Right lobe of liver (tissue), 6 donors: ENCODE measurements around the gene NDUFA7. TPM values are rescaled to one million over a fixed set of nuclear protein-coding genes. Genes with fewer than 3 reads are reported as not detected.

ENCODE experiments used
- ATAC-seq, 4 donors: fragments of 200-7000 bp; cut with Tn5 transposase; one replicate each; pipeline ENCODE4 v1.9.1; 2020; ENCODE audit warnings: mild to moderate bottlenecking in 4 of 4, moderate library complexity in 4 of 4
- DNase-seq, 3 donors: peaks; one replicate each; pipeline ENCODE4 v3.0.0-alpha.2; 2020
- H3K27ac ChIP-seq, 3 donors: fragments of 200-600 bp; one replicate each; pipeline ENCODE4 v1.8.0; 2022
- H3K27me3 ChIP-seq, 2 donors: fragments of 200-600 bp; one replicate each; pipeline ENCODE4 v1.8.0; 2022
- H3K36me3 ChIP-seq, 4 donors: fragments of 200-600 bp; sonication (generic) in 1 of 4; one replicate each; pipeline versions ENCODE4 v1.5.1 to v1.8.0; 2017 to 2022; ENCODE audit warnings: control low read depth in 1 of 4
- H3K4me1 ChIP-seq, 4 donors: fragments of 200-600 bp; sonication (generic) in 1 of 4; one replicate each; pipeline versions ENCODE4 v1.5.1 to v1.8.0; 2017 to 2022; ENCODE audit warnings: control low read depth in 1 of 4
- H3K4me3 ChIP-seq, 3 donors: fragments of 200-600 bp; one replicate each; pipeline ENCODE4 v1.8.0; 2022
- H3K9me3 ChIP-seq, 4 donors: fragments of 200-600 bp; sonication (generic) in 1 of 4; one replicate each; pipeline versions ENCODE4 v1.5.1 to v1.8.0; 2017 to 2022; ENCODE audit warnings: control low read depth in 1 of 4
- POLR2A ChIP-seq: fragments of 450-650 bp; IDR thresholded peaks from one replicate; pipeline ENCODE4 v1.6.1; 2017; ENCODE audit warnings: antibody characterized with exemption, mild to moderate bottlenecking
- WGBS: methylation state at CpG from one replicate; pipeline ENCODE4 v1.1.6; 2018; ENCODE audit warnings: low coverage, low lambda C conversion rate; ENCODE audit not compliant: insufficient coverage; ENCODE audit errors: missing lambda C conversion rate; 5-methylcytosine and 5-hydroxymethylcytosine counted together
- intact Hi-C, 2 donors: fragments of 100-400 bp; cut with DNase I; formaldehyde crosslinking; loops; one replicate each; pipeline versions ENCODE4 v1.11.2 to v1.14.1; 2022
- total RNA-seq, 6 experiments: library from RNA; depleted of rRNA in 2 of 6; stranded (reverse); fragments of >200 nt in 2 of 6; fragmentation: NEBNext Ultra II Directional in 3 of 6; extraction: Animal tissue kit (Norgen Biotek cat#: 25700) in 3 of 6; gene quantifications; one replicate each; pipeline versions ENCODE4 v1.1.0 to v1.2.4, GENCODE V29; 2016 to 2023
- TF ChIP-seq, protein P1 (sequence below), 4 donors: fragments of 200-600 bp in 3 of 4; fragments of 450-650 bp in 1 of 4; IDR thresholded peaks; one replicate each; pipeline versions ENCODE4 v1.5.1 to v1.8.0; 2016 to 2022; ENCODE audit warnings: antibody characterized with exemption in 4 of 4, mild to moderate bottlenecking in 2 of 4
- donor health status: DM: no; HTN: yes; CAD: no.
- donor health status: DM: no; HTN: no; CAD: no.
- donor health status: DM: no; HTN: no; CAD: no.
- donor health status: DM: no; HTN: yes; CAD: no.
- donor health status: DM: no; HTN: yes; CAD: no.

Gene NDUFA7
- total RNA-seq, 6 experiments from 2014 or later: 20.8 to 60.5 (median 25.9) TPM

- intact Hi-C loops: no loop called here
- peak; percentile 6 to 29 (median 26) for DNase-seq
- no peak for TF ChIP-seq POLR2A
- TF ChIP-seq, protein P1, sequence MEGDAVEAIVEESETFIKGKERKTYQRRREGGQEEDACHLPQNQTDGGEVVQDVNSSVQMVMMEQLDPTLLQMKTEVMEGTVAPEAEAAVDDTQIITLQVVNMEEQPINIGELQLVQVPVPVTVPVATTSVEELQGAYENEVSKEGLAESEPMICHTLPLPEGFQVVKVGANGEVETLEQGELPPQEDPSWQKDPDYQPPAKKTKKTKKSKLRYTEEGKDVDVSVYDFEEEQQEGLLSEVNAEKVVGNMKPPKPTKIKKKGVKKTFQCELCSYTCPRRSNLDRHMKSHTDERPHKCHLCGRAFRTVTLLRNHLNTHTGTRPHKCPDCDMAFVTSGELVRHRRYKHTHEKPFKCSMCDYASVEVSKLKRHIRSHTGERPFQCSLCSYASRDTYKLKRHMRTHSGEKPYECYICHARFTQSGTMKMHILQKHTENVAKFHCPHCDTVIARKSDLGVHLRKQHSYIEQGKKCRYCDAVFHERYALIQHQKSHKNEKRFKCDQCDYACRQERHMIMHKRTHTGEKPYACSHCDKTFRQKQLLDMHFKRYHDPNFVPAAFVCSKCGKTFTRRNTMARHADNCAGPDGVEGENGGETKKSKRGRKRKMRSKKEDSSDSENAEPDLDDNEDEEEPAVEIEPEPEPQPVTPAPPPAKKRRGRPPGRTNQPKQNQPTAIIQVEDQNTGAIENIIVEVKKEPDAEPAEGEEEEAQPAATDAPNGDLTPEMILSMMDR (IDR thresholded peaks at IDR 0.05): no peak
- Histone ChIP-seq H3K4me1 (peaks cover 0 to 30% (median 12%) of the 10 kb centered on the region in 4 donors), H3K36me3 (peaks cover 0 to 14% (median 4%) of the 10 kb centered on the region in 4 donors), H3K9me3 (no peaks in the 10 kb centered on the region), H3K27me3 (no peaks in the 10 kb centered on the region), H3K4me3 (peak overlapping the region in 1 of 3 donors; percentile 75), H3K27ac (no peak overlapping the region)
- 85% methylated on average over 12 of the region's 17 CpGs for WGBS
- no peak for ATAC-seq
These were observed 12.3 kb downstream of the NDUFA7 start for GRCh38 chr19:8308891-8309291.

DNA sequence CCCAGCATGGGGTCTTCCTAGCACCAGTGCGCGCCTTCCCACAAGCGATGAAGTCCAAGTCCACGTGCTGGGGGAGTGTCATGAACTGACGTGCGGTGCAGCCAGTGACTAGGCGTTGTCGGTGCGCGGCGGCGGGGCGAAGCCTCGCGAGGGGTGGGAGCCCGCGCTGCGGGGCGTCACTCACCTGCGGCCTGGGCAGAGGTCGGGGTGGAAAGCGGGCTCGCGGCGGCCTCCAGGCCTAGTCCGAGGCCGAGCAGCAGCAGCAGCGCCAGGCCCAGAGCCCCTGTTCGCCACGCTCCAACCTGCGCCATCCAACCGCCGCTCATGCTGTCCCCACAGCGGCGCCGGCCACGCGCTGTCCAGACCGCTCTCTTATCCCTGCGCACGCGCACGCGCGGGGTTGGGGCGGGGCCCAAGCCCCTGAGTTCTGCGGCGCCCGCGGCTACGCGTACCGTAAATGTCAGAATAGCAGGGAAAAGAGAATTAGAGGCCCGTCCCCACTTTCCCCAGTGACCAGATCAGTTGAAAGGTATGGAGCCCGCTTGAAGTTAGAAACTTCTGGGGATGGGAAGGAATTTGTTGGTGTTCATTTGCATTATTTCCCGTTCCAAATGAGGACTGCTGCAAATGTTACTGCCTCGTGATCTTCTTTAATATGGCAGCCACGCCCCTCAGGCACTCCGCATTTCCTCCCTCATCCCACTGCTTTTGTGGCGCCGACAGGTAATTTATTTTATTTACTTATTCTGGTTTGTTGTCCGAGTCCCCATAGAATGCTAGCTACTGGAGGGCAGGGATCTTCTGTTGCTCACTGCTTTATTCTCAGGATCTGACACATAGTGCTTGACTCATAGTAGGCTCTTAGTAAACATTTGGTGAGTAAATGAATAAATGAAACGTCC lies 13.0 kb downstream of the NDUFA7 start, which contains the start of gene CD320:
CD320 (minus strand) TSS at position 394 of the 902 bp plus-strand sequence; CDS start at position 326, 68 bp downstream.
- peaks cover 0 to 14% (median 4%) of the 10 kb centered on the region in 4 donors for H3K36me3 ChIP-seq
- TF ChIP-seq, protein P1 (IDR thresholded peaks at IDR 0.05): no peak
- peak; percentile 63 for TF ChIP-seq POLR2A
- no peaks in the 10 kb centered on the region for H3K9me3 ChIP-seq
- 0% methylated on average over 17 of the region's 63 CpGs for WGBS
- peak within 1 kb of the TSS in 1 of 3 donors; percentile 53 for H3K27ac ChIP-seq
- intact Hi-C loops: no loop called here
- H3K4me3 ChIP-seq: peak within 1 kb of the TSS; percentile 40 to 75 (median 72)
- peaks cover 0 to 30% (median 12%) of the 10 kb centered on the region in 4 donors for H3K4me1 ChIP-seq
- DNase-seq (peak; percentile 92 to 94 (median 94)), ATAC-seq (peak; percentile 88 to 96 (median 91))
- H3K27me3 ChIP-seq: no peaks in the 10 kb centered on the region

DNA sequence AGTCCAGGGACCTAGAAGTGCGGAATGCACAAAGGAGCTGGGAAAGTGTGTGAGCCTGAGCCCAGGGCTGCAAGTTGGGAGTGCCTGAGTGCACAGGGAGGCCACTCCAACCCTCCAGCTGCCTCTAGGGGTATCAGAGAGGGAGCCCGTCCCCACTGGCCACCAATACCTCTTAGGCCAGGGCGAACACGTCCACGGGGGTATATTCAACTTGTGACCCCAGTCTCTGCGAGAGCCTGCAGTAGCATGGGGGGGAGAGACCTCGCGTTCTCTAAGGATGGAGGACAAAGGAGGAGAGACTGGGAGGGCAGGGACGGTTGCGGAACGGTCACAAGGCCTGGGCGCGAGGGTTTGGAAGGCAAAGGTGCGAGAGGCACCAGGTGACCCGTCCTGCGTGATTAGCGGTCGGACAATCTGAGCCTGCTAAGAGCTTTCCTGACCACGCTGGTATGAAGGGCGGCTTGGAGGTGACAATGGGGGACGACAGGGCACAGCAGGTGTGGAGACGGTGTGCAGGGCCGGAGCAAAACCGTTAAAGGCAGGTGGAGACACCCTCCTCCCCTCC lies 13.7 kb downstream of the NDUFA7 start:
- H3K27me3 ChIP-seq: no peaks in the 10 kb centered on the region
- no peaks in the 10 kb centered on the region for H3K9me3 ChIP-seq
- peaks cover 0 to 14% (median 4%) of the 10 kb centered on the region in 4 donors for H3K36me3 ChIP-seq
- H3K4me1 ChIP-seq: peaks cover 0 to 30% (median 12%) of the 10 kb centered on the region in 4 donors
- intact Hi-C loops: no loop called here
- peak overlapping the region; percentile 40 to 75 (median 72) for H3K4me3 ChIP-seq
- no peak for DNase-seq
- H3K27ac ChIP-seq: peak overlapping the region in 1 of 3 donors; percentile 53
- TF ChIP-seq, protein P1 (IDR thresholded peaks at IDR 0.05): no peak
- no peak for TF ChIP-seq POLR2A
- peak; percentile 2 to 26 (median 10) for ATAC-seq
- WGBS: 7% methylated on average over 17 of the region's 24 CpGs

DNA sequence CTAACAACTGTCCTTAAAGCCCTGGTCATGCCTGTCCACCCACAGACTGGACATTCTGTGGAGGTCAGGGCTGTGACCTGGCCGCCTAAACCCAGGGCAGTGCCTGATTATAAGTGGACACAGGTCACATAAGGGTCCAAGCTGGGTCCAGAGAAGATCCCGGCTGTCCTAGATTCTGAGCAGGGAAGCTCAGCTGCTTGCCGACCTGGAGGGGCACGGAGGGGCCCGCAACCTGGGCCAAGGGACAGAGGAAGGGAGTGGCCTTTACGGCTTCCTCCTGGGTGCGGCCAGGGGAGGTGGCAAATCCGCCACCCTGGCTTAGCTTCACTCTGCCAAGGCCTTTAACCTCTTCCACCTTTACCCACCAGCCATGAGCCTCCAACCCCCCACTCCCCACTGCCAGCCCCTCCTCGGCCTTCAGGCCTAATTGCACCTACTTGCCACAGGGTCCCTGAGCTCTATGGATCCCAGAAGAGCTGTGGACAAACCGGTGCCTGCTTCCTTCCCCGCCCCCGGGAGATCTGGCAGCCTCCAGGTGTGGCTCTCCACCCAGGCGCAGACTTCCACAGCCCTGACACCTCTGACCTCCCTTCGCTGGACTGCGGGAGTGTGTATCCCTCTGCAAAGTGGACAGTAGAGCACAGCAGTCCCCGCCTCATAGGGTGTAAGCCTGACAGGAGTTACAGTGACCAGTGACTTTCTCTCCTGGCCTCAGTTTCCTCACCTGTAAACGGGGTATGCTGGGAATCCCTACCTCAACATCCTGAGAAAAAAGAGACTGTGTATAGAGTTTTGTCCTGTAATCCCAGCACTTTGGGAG lies 14.7 kb downstream of the NDUFA7 start:
- TF ChIP-seq, protein P1 (IDR thresholded peaks at IDR 0.05): no peak
- TF ChIP-seq POLR2A: no peak
- Histone ChIP-seq H3K4me1 (peaks cover 0 to 30% (median 12%) of the 10 kb centered on the region in 4 donors), H3K4me3 (no peak overlapping the region), H3K9me3 (no peaks in the 10 kb centered on the region), H3K27me3 (no peaks in the 10 kb centered on the region), H3K27ac (no peak overlapping the region), H3K36me3 (peaks cover 0 to 12% (median 4%) of the 10 kb centered on the region in 4 donors)
- WGBS: 41% methylated on average over 6 of the region's 17 CpGs
- ATAC-seq: peak in 3 of 4 donors; percentile 23 to 37 (median 25)
- intact Hi-C loops: no loop called here
- peak; percentile 29 to 69 (median 55) for DNase-seq
